Measurements from ENCODE around the gene JAM2. TPM values are rescaled to one million over a fixed set of nuclear protein-coding genes. Genes with fewer than 3 reads are reported as not detected.

Gene JAM2
- total RNA-seq, 1 experiment from 2014 or later = not detected

DNA sequence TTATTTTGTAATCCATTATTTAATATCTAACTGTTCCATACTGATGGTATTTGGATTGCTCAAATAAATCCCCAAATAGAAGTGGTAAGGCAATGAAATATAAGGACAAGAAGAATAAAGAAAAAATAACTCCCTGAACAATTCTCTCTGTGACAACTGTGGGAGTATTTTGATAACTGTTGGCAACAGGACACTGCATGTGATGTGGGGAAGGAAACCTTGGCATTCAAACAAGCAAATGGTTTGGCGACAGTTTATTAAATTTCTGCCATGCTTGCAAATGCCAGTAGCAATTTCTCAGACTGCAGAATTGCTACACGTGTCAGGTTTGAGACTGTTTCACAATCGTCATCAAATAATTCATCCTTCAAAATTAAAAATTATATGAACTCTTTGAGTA lies 23.2 kb upstream of the JAM2 start:
- no peaks in the 10 kb centered on the region for H3K36me3 ChIP-seq (ENCODE audit: low read depth)
- H3K4me1 ChIP-seq (replicated peaks; ENCODE audit: insufficient read depth) = no peaks in the 10 kb centered on the region
- TF ChIP-seq CTCF (conservative IDR thresholded peaks at IDR 0.05) (no peak), EZH2 (IDR thresholded peaks at IDR 0.05; ENCODE audit: low read depth) (no peak)
- CTCF ChIA-PET = no interaction called here
- no peak overlapping the region for H2AFZ ChIP-seq
- no peak for DNase-seq
- POLR2A ChIA-PET (ENCODE audit: unreplicated experiment) = no interaction called here
- H3K9me2 ChIP-seq (ENCODE audit: insufficient read depth) = no peaks in the 10 kb centered on the region
- no peak overlapping the region for H3K27ac ChIP-seq
- H3K9me3 ChIP-seq (ENCODE audit: insufficient read depth, low read depth) = no peaks in the 10 kb centered on the region
- intact Hi-C loops (cut with micrococcal nuclease; ENCODE audit: unreplicated experiment) = no loop called here
- no peak overlapping the region for H3K4me2 ChIP-seq
- BruUV-seq (replicated peaks) = no TSS peak
- no peaks in the 10 kb centered on the region for H3F3A ChIP-seq (ENCODE audit: insufficient read depth, low read depth)
- no peaks in the 10 kb centered on the region for H3K79me2 ChIP-seq (ENCODE audit: low read depth)
- H4K20me1 ChIP-seq (ENCODE audit: insufficient read depth) = no peaks in the 10 kb centered on the region
- H3K27me3 ChIP-seq (ENCODE audit: insufficient read depth, low read depth) = no peaks in the 10 kb centered on the region
- H3K4me3 ChIP-seq = no peak overlapping the region

GRCh38 chr21:25619198-25619597 lies 19.9 kb upstream of the JAM2 start:
- H4K20me1 ChIP-seq (ENCODE audit: insufficient read depth) = no peaks in the 10 kb centered on the region
- no peaks in the 10 kb centered on the region for H3K9me2 ChIP-seq (ENCODE audit: insufficient read depth)
- no peak overlapping the region for H3K4me2 ChIP-seq
- no peak overlapping the region for H3K4me3 ChIP-seq
- no peak overlapping the region for H2AFZ ChIP-seq
- TF ChIP-seq CTCF (conservative IDR thresholded peaks at IDR 0.05) (no peak), EZH2 (IDR thresholded peaks at IDR 0.05; ENCODE audit: low read depth) (no peak)
- POLR2A ChIA-PET (ENCODE audit: unreplicated experiment) = no interaction called here
- no TSS peak for BruUV-seq (replicated peaks)
- no peaks in the 10 kb centered on the region for H3K36me3 ChIP-seq (ENCODE audit: low read depth)
- CTCF ChIA-PET = interaction anchor here (0.6 kb wide), 1 partner anchor 268 kb away, joined by 21 read pairs; no protein-coding TSS in a partner anchor
- no peaks in the 10 kb centered on the region for H3K4me1 ChIP-seq (replicated peaks; ENCODE audit: insufficient read depth)
- no peaks in the 10 kb centered on the region for H3F3A ChIP-seq (ENCODE audit: insufficient read depth, low read depth)
- no peaks in the 10 kb centered on the region for H3K27me3 ChIP-seq (ENCODE audit: insufficient read depth, low read depth)
- no peak for DNase-seq
- H3K9me3 ChIP-seq (ENCODE audit: insufficient read depth, low read depth) = no peaks in the 10 kb centered on the region
- no peaks in the 10 kb centered on the region for H3K79me2 ChIP-seq (ENCODE audit: low read depth)
- intact Hi-C loops (cut with micrococcal nuclease; ENCODE audit: unreplicated experiment) = no loop called here
- H3K27ac ChIP-seq = no peak overlapping the region

DNA sequence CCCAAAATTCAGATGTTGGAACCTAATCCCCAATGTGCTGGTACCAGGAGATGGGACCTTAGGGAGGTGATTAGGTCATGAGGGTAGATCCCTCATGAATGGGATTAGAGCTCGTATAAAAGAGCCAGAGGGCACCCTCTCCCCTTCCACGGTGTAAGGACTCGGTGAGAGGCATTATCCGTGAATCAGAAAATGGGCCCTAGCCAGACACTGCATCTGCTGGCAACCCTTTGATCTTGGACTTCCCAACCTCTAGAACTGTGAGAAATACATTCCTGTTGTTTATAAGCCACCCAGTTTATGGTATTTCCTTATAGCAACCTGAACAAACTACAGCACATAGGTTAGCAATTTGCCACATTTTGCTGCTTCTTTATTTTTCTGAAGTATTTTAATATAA lies 14.5 kb upstream of the JAM2 start:
- Histone ChIP-seq H3K79me2 (ENCODE audit: low read depth) (no peaks in the 10 kb centered on the region), H3K4me1 (replicated peaks; ENCODE audit: insufficient read depth) (no peaks in the 10 kb centered on the region), H3K4me2 (no peak overlapping the region), H3K27ac (no peak overlapping the region), H3K4me3 (no peak overlapping the region), H2AFZ (no peak overlapping the region), H3F3A (ENCODE audit: insufficient read depth, low read depth) (no peaks in the 10 kb centered on the region), H3K27me3 (ENCODE audit: insufficient read depth, low read depth) (no peaks in the 10 kb centered on the region), H4K20me1 (ENCODE audit: insufficient read depth) (no peaks in the 10 kb centered on the region), H3K9me3 (ENCODE audit: insufficient read depth, low read depth) (no peaks in the 10 kb centered on the region), H3K36me3 (ENCODE audit: low read depth) (no peaks in the 10 kb centered on the region), H3K9me2 (ENCODE audit: insufficient read depth) (no peaks in the 10 kb centered on the region)
- ChIA-PET CTCF (no interaction called here), POLR2A (ENCODE audit: unreplicated experiment) (no interaction called here)
- intact Hi-C loops (cut with micrococcal nuclease; ENCODE audit: unreplicated experiment) = no loop called here
- no peak for DNase-seq
- BruUV-seq (replicated peaks) = no TSS peak
- TF ChIP-seq CTCF (conservative IDR thresholded peaks at IDR 0.05) (no peak), EZH2 (IDR thresholded peaks at IDR 0.05; ENCODE audit: low read depth) (no peak)
